Cardiac ventricle fibroblast (primary cell): ENCODE measurements around the gene UBE2S. TPM values are rescaled to one million over a fixed set of nuclear protein-coding genes. Genes with fewer than 3 reads are reported as not detected.

Experiments
- total RNA-seq: library from RNA; depleted of rRNA; stranded (reverse); fragments of >200 nt; gene quantifications from 2 replicates; pipeline ENCODE4 v1.2.3, GENCODE V29; 2015

Gene UBE2S
- total RNA-seq, result 22.0 and 33.7 TPM in 2 replicates

DNA sequence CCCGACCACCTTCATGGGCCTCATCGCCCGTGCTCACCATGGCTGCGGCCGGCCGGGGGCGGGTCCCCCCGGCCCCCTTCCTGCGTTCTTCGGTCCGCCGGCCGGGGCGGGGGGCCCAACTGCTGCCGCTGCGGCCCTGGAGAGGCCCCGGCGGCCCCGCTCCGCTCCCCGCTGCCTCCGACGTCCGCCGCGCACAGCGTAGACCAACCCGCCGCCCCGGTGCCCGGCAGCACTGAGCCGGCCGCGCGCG is at the start of gene UBE2S:
Gene UBE2S, minus strand, starts transcription at position 239 of the 250 bp plus-strand sequence. Its CDS starts 199 bp downstream, at position 40.

DNA sequence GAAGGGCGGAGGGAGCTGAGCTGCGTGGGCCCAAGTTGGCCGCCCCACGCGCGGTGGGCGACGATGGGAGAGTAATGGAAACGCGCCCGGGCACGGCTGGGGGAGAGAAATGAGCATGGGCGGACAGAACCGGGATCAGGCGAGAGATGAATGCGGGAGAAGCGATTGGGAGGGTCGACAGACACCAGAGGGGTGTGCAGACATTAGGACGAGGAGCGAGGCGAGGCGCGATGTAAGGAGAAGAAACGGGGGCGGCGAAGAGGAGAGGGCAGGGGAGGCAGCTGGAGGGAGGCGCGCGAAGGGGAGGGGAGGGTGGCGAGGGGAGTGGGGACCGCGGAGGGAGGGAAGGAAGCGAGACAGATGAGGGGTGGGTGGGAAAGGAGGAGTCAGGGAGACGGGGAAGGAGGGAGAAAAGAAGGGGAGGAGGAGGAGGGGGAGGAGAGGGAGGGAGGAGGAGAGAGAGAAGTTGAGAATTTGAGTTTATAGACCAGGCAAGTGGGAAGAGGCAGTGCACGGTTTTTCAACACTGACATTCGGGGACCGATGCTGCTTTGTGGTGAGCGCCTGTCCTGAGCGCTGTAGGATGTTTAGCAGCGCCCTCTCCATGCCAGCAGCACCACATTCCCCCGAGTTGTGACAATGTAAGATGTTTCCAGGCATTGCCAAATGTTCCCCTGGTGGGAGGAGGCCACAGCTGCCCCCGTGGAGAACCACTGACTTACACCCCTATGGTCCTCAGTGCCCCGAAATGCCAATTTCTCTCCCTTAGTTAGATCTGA is 35.6 kb upstream of the UBE2S start, which contains the start of gene SHISA7:
Gene SHISA7, minus strand, starts transcription at position 256 of the 779 bp plus-strand sequence. CDS start 437 bp downstream, outside the sequence.

DNA sequence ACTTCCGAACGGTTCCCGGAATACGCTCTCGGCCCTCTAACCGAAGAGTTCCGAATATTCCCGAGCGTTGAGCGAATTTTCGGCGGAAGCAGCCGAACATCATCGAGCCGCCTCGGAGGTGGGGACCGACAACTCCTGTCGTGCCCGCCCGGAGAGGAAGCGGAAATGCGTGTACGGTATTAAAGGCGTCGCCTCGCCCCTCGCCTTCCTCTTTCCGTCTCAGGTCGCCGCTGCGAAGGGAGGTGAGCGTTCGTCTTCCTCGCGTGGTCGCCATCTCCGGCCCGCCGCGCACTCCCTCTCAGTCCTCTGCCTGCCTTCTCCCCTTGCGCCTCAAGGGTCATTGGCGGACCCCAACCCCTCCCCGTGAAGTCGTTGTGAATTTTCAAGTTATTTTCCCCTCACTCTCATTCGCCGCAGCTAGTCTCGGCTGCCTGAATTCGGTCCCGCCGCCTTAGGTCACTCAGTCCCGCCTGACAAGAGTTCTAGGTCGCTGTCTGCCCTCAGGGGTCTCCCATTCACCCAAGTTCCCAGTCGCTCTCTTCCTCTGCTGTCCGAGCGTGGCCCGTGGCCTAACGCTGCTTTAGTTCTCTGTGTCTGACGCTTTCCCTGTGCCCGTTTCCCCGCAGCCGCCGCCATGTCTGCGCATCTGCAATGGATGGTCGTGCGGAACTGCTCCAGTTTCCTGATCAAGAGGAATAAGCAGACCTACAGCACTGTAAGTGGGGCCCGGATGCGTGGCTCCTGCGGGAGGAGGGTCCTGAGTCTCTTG is 21.7 kb downstream of the UBE2S start, which contains the start of gene RPL28:
Gene RPL28, plus strand, starts transcription at position 209 of the 769 bp plus-strand sequence. Its CDS starts 426 bp downstream, at position 635.

DNA sequence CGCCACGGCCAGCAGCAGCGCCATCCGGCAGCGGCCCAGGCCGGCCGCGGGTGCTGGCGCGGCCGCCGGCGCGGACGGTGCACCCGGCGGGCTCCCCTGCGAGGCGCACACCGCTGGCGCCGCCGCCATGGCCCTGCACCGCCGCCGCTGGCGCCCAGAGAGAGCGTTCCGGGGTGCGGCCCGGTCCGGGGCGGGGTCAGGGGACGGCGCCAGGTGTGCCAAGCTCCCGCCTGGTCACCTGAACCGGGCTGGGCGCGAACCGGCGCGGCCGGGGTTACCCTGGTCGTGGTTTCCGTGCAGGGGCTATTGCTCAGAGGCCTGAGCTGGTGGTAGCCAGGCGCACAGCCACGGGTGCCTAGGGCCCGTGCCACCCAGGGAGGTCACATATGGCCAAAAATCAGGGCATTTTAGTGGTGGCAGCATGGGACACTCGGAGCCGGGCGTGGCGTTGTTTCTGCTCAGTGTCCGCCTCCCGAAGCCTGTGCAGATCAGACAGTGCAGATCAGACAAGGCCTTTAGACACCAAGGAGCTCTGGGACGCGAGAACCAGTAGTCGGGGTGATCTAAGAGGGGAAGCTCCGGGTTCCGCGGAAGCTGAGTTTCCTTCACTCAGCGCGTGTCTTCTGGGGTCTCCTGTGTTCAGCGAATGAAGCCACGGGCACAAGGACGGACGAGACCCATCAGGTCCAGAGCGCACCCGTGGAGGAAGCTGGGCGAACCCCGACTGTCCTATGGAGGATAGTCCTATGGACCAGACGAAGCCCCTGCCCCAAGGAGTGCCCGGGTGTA is 23.3 kb downstream of the UBE2S start, which contains the start of gene TMEM238:
Gene TMEM238, minus strand, starts transcription at position 162 of the 789 bp plus-strand sequence. Its CDS starts 33 bp downstream, at position 129.

DNA sequence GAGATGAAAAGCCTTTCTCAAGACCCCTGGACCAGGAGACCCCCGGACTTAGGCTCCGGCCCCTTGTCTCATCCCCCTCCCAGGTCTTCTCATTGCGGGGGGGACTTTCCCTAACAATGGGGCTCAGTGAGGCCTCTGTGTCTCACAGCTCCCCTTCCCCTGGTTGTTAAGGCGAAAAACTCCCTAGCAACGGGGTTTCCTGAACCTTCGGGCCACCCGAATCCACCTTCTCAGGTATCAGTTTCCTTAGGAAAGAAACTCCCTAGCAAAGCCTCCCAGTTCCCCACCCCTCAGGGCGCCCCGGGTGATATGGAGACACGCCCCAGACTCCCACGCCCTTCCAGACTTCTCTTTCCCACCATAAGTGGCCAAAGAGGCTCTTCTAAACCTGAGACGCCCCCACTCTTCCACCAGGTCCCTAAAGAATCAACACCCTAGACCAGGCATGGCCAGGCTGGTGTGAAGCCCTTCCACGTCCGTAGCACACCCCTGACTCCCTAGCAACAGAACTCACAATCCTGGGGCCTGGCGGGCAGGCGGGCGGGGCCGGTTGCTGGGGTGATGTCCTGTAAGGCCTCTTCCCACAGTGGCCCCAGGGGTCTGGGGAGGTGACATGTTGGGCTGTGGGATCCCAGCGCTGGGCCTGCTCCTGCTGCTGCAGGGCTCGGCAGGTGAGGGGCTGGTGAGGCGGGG is 31.2 kb downstream of the UBE2S start, which contains the start of gene TMEM190:
Gene TMEM190, plus strand, starts transcription at position 586 of the 693 bp plus-strand sequence. Its CDS starts 28 bp downstream, at position 614.

DNA sequence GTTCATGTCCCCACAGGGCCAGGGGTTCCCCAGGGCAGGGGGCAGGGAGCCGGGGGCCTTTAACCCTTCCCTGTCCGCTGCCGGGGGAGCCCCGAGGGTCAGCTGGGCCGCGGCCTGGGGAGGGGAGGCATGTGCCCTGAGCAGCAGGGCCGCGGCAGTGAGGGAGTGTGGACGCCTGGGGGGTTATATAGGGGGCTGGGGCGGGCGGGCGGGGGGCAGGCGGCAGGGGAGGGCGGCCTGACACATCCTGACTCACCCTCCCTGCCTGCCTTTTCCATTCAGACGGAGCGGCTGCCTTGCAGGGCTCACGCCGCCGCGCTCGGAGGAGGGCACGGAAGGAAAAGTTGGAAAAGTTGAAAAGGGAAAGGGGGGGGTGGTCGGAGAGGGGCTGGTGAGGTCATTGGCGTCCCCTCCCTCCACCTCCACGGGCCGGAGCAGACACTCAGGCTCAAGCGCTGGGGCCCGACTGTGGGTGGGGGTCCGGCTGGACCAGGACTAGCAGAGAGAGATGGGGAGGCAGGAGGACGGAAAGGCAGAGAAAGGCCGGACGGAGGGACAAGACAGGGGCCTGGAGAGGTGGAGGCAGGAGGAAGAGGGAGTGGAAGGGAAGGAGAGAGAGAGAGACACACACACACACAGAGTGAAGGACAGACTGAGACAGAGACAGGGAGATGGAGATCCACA is 37.1 kb downstream of the UBE2S start, which contains the start of gene IL11:
Gene IL11, minus strand, starts transcription at position 159 of the 684 bp plus-strand sequence. Its CDS starts 153 bp downstream, at position 6.

DNA sequence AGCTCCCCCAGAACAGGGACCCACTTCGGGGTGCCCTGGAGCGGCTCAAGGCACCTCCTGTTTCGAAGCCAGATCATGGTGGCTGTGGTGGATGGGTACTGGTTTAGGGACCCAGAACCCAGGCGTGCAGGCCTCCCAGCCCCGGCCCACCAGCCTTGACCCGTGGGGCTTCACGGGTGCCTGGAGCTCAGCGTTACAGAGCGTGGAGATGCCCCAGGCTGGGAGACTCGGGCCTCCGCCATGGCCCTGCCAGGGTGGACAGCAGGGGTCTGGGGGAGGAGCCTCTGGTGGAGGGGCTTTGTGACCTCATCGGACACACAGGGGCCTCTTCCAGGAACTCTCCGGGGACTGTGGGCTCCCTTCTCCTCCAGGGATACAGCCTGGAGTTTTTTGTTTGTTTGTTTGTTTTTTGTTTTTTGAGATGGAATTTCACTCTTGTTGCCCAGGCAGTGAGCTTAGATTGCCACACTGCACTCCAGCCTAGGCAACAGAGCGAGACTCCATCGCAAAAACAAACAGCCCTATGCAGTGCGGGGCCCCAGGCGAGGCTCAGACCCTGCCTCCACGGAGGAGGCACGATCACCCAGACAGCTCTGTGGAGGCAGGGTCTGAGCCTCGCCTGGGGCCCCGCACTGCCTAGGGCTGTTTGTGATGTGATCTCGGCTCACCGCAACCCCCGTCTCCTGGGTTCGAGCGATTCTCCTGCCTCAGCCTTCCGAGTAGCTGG is 44.4 kb downstream of the UBE2S start, which contains the start of gene GARIN5B:
Gene GARIN5B, minus strand, starts transcription at position 271 of the 727 bp plus-strand sequence. Its CDS starts 194 bp downstream, at position 77.

DNA sequence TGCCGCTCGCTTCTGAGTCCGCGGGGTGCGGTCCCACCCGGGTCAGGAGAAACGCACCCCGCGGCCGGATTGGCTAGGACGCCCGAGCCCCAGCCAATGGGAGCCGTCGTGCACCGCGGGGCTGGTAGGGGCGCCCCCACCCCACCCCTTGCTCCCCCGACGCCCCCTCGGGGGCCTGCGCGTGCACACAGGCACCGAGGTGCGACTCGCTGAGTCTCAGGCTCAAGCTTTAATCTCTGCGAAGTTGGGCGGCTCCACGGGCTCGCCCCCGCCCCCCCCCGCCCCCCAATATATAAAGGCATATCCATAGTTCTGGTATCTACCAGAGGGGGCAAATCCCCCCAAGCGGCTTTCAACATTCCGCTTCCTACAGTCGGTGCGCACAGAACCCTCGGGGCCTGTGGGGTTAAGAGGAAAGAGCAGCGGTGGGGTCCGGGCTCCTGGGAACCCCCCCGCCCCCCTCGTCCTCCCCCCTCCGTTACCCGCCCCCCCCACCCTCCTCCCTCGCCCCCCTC is 52.8 kb downstream of the UBE2S start, which contains the start of gene COX6B2:
Gene COX6B2, minus strand, starts transcription at position 22 of the 515 bp plus-strand sequence. CDS start 198 bp downstream, outside the sequence.

Other genes with a start within 250 kb of the UBE2S start
- 0.34 TPM in 1 of 2 replicates, not detected in the other for gene DNAAF3, start 241.2 kb downstream of the UBE2S start, total RNA-seq
- gene SYT5, start 227.5 kb downstream of the UBE2S start, total RNA-seq, result 0.25 TPM in 1 of 2 replicates, not detected in the other
- 1.8 and 5.5 TPM in 2 replicates for gene PTPRH, start 198.3 kb downstream of the UBE2S start, total RNA-seq
- gene TMEM86B, start 179.0 kb downstream of the UBE2S start, total RNA-seq, result 0.44 and 0.73 TPM in 2 replicates
- gene PPP6R1, start 148.8 kb downstream of the UBE2S start, total RNA-seq, result 36.8 and 38.3 TPM in 2 replicates
- gene HSPBP1, start 127.7 kb downstream of the UBE2S start, total RNA-seq, result 23.6 and 31.0 TPM in 2 replicates
- gene BRSK1, start 123.8 kb downstream of the UBE2S start, total RNA-seq, result 0.94 and 4.6 TPM in 2 replicates
- not detected in 2 replicates for gene TMEM150B, start 82.4 kb downstream of the UBE2S start, total RNA-seq
- gene KMT5C, start 67.9 kb downstream of the UBE2S start, total RNA-seq, result 4.2 and 8.7 TPM in 2 replicates
- gene COX6B2, start 53.1 kb downstream of the UBE2S start, total RNA-seq, result not detected in 2 replicates
- not detected in 2 replicates for gene GARIN5B, start 44.5 kb downstream of the UBE2S start, total RNA-seq
- 0.15 and 0.31 TPM in 2 replicates for gene IL11, start 37.3 kb downstream of the UBE2S start, total RNA-seq
- not detected in 2 replicates for gene TMEM190, start 31.0 kb downstream of the UBE2S start, total RNA-seq
- 0.19 and 0.83 TPM in 2 replicates for gene TMEM238, start 23.5 kb downstream of the UBE2S start, total RNA-seq
- gene RPL28, start 21.9 kb downstream of the UBE2S start, total RNA-seq, result 656 and 731 TPM in 2 replicates
- gene SHISA7, start 35.5 kb upstream of the UBE2S start, total RNA-seq, result not detected in 2 replicates
- 84.9 and 94.9 TPM in 2 replicates for gene ISOC2, start 53.9 kb upstream of the UBE2S start, total RNA-seq
- not detected in 2 replicates for gene C19orf85, start 57.0 kb upstream of the UBE2S start, total RNA-seq
- 5.8 and 8.5 TPM in 2 replicates for gene ZNF628, start 68.8 kb upstream of the UBE2S start, total RNA-seq
- gene NAT14, start 77.4 kb upstream of the UBE2S start, total RNA-seq, result 4.2 and 11.4 TPM in 2 replicates
- 70.0 and 81.2 TPM in 2 replicates for gene SSC5D, start 80.6 kb upstream of the UBE2S start, total RNA-seq
- not detected in 2 replicates for gene SBK2, start 129.3 kb upstream of the UBE2S start, total RNA-seq
- gene SBK3, start 137.8 kb upstream of the UBE2S start, total RNA-seq, result not detected in 2 replicates
- gene ZNF579, start 173.1 kb upstream of the UBE2S start, total RNA-seq, result 6.3 and 6.6 TPM in 2 replicates
- gene FIZ1, start 191.7 kb upstream of the UBE2S start, total RNA-seq, result 4.9 and 7.0 TPM in 2 replicates
- gene ZNF524, start 192.5 kb upstream of the UBE2S start, total RNA-seq, result 17.9 and 21.6 TPM in 2 replicates
- gene ZNF865, start 197.9 kb upstream of the UBE2S start, total RNA-seq, result 6.8 and 7.6 TPM in 2 replicates
- 2.1 and 4.0 TPM in 2 replicates for gene ZNF784, start 216.8 kb upstream of the UBE2S start, total RNA-seq
- gene ZNF580, start 233.2 kb upstream of the UBE2S start, total RNA-seq, result 16.3 and 17.3 TPM in 2 replicates
- 37.1 and 44.1 TPM in 2 replicates for gene ZNF581, start 235.9 kb upstream of the UBE2S start, total RNA-seq
- 14.9 and 17.8 TPM in 2 replicates for gene CCDC106, start 240.4 kb upstream of the UBE2S start, total RNA-seq
- 86.1 and 111 TPM in 2 replicates for gene U2AF2, start 247.2 kb upstream of the UBE2S start, total RNA-seq